Ishikawa (cell line): ENCODE results near the gene KRTAP1-1.

Experiments
- CEBPB ChIP-seq: IDR thresholded peaks from 2 replicates; pipeline ENCODE4 v1.6.1; 2012
- CREB1 ChIP-seq: IDR thresholded peaks from 2 replicates; pipeline ENCODE4 v1.6.1; 2012; ENCODE audit warnings: low read depth
- EGR1 ChIP-seq: IDR thresholded peaks from 2 replicates; pipeline ENCODE4 v1.6.1; 2012
- TAF1 ChIP-seq: IDR thresholded peaks from 2 replicates; pipeline ENCODE4 v1.6.1; 2012; ENCODE audit warnings: low read depth, mild to moderate bottlenecking
- TCF12 ChIP-seq: IDR thresholded peaks from 2 replicates; pipeline ENCODE4 v1.6.1; 2012; ENCODE audit warnings: low read depth
- TF ChIP-seq, protein P1 (sequence below): IDR thresholded peaks from 2 replicates; pipeline ENCODE4 v1.6.1; 2012
- TF ChIP-seq, protein P2 (sequence below): IDR thresholded peaks from 2 replicates; pipeline ENCODE4 v1.6.1; 2012; ENCODE audit warnings: low read depth, mild to moderate bottlenecking

DNA sequence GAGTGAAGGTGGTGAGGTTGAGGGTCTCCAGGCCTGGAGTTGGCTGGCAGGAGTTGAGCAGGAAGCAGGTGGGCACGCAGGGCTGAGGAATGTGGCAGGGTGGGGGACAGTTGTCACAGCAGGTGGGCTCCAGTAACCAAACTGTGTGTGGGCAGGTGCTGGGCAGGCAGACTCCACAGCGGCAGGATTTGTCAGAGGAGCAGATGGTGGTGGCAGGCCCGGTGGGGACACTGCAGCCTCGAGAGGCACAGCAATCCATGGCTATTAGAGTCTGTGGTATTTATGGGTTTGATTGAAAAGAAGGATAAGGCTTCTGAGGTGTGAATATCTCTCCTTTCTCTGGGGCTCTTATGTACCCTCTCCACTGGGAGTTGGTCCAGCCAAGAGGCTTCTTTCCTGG, 47.4 kb downstream of the KRTAP1-1 start, which contains the start of gene KRTAP3-3:
- TF ChIP-seq, protein P1, sequence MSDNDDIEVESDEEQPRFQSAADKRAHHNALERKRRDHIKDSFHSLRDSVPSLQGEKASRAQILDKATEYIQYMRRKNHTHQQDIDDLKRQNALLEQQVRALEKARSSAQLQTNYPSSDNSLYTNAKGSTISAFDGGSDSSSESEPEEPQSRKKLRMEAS: no peak
- TF ChIP-seq EGR1 (no peak), CEBPB (no peak), CREB1 (no peak), TCF12 (no peak), TAF1 (no peak)
- TF ChIP-seq, protein P2, sequence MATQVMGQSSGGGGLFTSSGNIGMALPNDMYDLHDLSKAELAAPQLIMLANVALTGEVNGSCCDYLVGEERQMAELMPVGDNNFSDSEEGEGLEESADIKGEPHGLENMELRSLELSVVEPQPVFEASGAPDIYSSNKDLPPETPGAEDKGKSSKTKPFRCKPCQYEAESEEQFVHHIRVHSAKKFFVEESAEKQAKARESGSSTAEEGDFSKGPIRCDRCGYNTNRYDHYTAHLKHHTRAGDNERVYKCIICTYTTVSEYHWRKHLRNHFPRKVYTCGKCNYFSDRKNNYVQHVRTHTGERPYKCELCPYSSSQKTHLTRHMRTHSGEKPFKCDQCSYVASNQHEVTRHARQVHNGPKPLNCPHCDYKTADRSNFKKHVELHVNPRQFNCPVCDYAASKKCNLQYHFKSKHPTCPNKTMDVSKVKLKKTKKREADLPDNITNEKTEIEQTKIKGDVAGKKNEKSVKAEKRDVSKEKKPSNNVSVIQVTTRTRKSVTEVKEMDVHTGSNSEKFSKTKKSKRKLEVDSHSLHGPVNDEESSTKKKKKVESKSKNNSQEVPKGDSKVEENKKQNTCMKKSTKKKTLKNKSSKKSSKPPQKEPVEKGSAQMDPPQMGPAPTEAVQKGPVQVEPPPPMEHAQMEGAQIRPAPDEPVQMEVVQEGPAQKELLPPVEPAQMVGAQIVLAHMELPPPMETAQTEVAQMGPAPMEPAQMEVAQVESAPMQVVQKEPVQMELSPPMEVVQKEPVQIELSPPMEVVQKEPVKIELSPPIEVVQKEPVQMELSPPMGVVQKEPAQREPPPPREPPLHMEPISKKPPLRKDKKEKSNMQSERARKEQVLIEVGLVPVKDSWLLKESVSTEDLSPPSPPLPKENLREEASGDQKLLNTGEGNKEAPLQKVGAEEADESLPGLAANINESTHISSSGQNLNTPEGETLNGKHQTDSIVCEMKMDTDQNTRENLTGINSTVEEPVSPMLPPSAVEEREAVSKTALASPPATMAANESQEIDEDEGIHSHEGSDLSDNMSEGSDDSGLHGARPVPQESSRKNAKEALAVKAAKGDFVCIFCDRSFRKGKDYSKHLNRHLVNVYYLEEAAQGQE: no peak
